GM12874 (cell line): Measurements from ENCODE around the gene HPS3.

ENCODE experiments used
- CTCF ChIP-seq: IDR thresholded peaks from 2 replicates; pipeline ENCODE4 v1.5.1; 2011; ENCODE audit warnings: low read depth, mild to moderate bottlenecking, control low read depth, low read length, moderate library complexity; ENCODE audit not compliant: insufficient read depth

Gene HPS3

GRCh38 chr3:149188494-149188893, 59.1 kb downstream of the HPS3 start:
- no peak for TF ChIP-seq CTCF

- TF ChIP-seq CTCF: no peak
Measured at GRCh38 chr3:149195221-149195620, 65.8 kb downstream of the HPS3 start.

GRCh38 chr3:149197669-149198068, 68.2 kb downstream of the HPS3 start:
- no peak for TF ChIP-seq CTCF

GRCh38 chr3:149198611-149199010, 69.2 kb downstream of the HPS3 start:
- TF ChIP-seq CTCF: no peak

- TF ChIP-seq CTCF: no peak
Measured at GRCh38 chr3:149199474-149199873, 70.0 kb downstream of the HPS3 start.

- TF ChIP-seq CTCF: no peak
Measured at GRCh38 chr3:149203758-149204157, 74.3 kb downstream of the HPS3 start.

GRCh38 chr3:149204390-149204991, 75.1 kb downstream of the HPS3 start:
- TF ChIP-seq CTCF: no peak
